SK-MEL-5 (cell line): ENCODE results near the gene LLGL1. TPM values are rescaled to one million over a fixed set of nuclear protein-coding genes. Genes with fewer than 3 reads are reported as not detected.
"Not testable (repeated sequence)": the region's sequence is repeated elsewhere in the genome, so short reads cannot be mapped to it uniquely, and the experiment has no call there.

Experiments used
- DNase-seq: peaks from one replicate; pipeline ENCODE4 v3.0.0-alpha.2; 2016; ENCODE audit warnings: low read depth, low spot score
- in situ Hi-C: cut with HindIII; loops from 2 replicates; pipeline ENCODE4 v1.10.0; 2016; ENCODE audit warnings: low sequenced_read_pairs, high pct_unique_total_duplicates, low pct_unique_long_range_greater_than_20kb
- total RNA-seq: library from RNA; depleted of rRNA; stranded (reverse); fragments of >200 nt; shearing (Covaris generic); gene quantifications from 2 replicates; pipeline ENCODE4 v1.2.3, GENCODE V29; 2014

Gene LLGL1
- total RNA-seq, 1 experiment from 2014 or later, result 18.0 TPM

GRCh38 chr17:18190628-18191235 is 34.7 kb upstream of the LLGL1 start:
- DNase-seq, result no peak
- in situ Hi-C loops, result no loop called here

GRCh38 chr17:18191236-18191667 is 34.2 kb upstream of the LLGL1 start:
- no peak for DNase-seq
- in situ Hi-C loops, result no loop called here

- in situ Hi-C loops, result no loop called here
These were observed 33.5 kb upstream of the LLGL1 start for GRCh38 chr17:18191967-18192366.

GRCh38 chr17:18194394-18194793 is 31.0 kb upstream of the LLGL1 start:
- no peak for DNase-seq
- in situ Hi-C loops, result no loop called here

More at GRCh38 chr17:18191967-18192366, 33.5 kb upstream of the LLGL1 start:
- DNase-seq, result no peak

GRCh38 chr17:18194804-18195203 is 30.6 kb upstream of the LLGL1 start:
- DNase-seq, result no peak
- in situ Hi-C loops, result no loop called here

GRCh38 chr17:18195246-18195645 is 30.2 kb upstream of the LLGL1 start:
- in situ Hi-C loops, result no loop called here
- DNase-seq, result no peak

- DNase-seq, result no peak
- in situ Hi-C loops, result no loop called here
These were observed 27.8 kb upstream of the LLGL1 start for GRCh38 chr17:18197535-18198194.

- DNase-seq, result no peak
- in situ Hi-C loops, result no loop called here
These were observed 26.9 kb upstream of the LLGL1 start for GRCh38 chr17:18198530-18198929.

- no peak for DNase-seq
- in situ Hi-C loops, result no loop called here
These were observed 24.3 kb upstream of the LLGL1 start for GRCh38 chr17:18201108-18201507.

- in situ Hi-C loops, result no loop called here
These were observed 22.1 kb upstream of the LLGL1 start for GRCh38 chr17:18203308-18203707.

GRCh38 chr17:18205861-18206260 is 19.6 kb upstream of the LLGL1 start:
- no peak for DNase-seq
- in situ Hi-C loops, result no loop called here

More at GRCh38 chr17:18203308-18203707, 22.1 kb upstream of the LLGL1 start:
- DNase-seq, result no peak

- DNase-seq, result no peak
- in situ Hi-C loops, result no loop called here
These were observed 18.5 kb upstream of the LLGL1 start for GRCh38 chr17:18206962-18207361.

- DNase-seq, result no peak
- in situ Hi-C loops, result no loop called here
These were observed 17.3 kb upstream of the LLGL1 start for GRCh38 chr17:18208092-18208491.

- no peak for DNase-seq
- in situ Hi-C loops, result no loop called here
These were observed 11.7 kb upstream of the LLGL1 start for GRCh38 chr17:18213666-18214270.

- in situ Hi-C loops, DNase-seq: not testable (repeated sequence)
These were observed 8.5 kb upstream of the LLGL1 start for GRCh38 chr17:18216906-18217305.

GRCh38 chr17:18217412-18218015 is 7.9 kb upstream of the LLGL1 start:
- in situ Hi-C loops, result no loop called here
- peak; percentile 76 for DNase-seq

GRCh38 chr17:18218756-18219415 is 6.5 kb upstream of the LLGL1 start:
- DNase-seq, result no peak
- in situ Hi-C loops, result no loop called here

GRCh38 chr17:18224053-18224386 is 1.4 kb upstream of the LLGL1 start:
- no peak for DNase-seq
- in situ Hi-C loops, result no loop called here
